NCI-H510A (cell line): Measurements from ENCODE around the gene AIG1.
A peak's percentile ranks its signal among the peaks of the same experiment; 100 is the strongest.
"Not testable (repeated sequence)": the region's sequence is repeated elsewhere in the genome, so short reads cannot be mapped to it uniquely, and the experiment has no call there.

ENCODE experiments used
- DNase-seq: peaks from one replicate; lab custom pipeline; 2025; lab: John Stamatoyannopoulos, UW

AIG1 gene, protein sequence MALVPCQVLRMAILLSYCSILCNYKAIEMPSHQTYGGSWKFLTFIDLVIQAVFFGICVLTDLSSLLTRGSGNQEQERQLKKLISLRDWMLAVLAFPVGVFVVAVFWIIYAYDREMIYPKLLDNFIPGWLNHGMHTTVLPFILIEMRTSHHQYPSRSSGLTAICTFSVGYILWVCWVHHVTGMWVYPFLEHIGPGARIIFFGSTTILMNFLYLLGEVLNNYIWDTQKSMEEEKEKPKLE

DNA sequence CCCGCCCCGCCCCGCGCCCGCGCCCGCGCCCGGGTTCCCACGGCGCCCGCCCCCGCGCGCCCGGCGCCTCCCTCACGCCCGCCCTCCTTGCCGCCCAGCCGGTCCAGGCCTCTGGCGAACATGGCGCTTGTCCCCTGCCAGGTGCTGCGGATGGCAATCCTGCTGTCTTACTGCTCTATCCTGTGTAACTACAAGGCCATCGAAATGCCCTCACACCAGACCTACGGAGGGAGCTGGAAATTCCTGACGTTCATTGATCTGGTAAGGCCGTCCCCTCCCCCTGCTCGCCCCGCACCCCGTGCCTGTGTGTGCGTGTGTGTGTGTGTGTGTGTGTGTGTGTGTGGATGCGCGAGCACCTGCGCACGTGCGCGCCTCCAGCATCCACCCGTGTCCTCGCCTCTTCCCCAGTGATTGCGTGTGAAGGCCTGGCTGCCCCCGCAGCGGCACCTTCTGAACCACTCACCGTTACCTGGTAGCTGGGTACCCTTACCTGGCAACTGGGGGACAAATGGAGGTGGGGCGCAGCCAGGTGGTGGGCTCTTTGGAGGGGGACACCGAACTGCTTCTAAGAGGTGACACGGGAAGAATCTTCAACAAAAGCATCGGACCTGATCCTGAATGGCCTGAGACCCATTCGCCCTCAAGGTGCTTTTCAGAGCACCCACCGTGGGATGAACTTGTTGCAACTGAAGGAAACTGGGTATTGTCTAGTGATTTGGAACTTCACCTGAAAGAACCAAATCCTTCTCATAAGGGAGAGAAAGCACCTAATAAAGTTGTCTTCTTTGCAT is at the start of gene AIG1:
Gene AIG1, plus strand, starts transcription at position 84 of the 791 bp plus-strand sequence. Its CDS starts 37 bp downstream, at position 121.
- DNase-seq, result no peak

- no peak for DNase-seq
Observed at GRCh38 chr6:143014764-143015163, 45.9 kb upstream of the AIG1 start.

DNA sequence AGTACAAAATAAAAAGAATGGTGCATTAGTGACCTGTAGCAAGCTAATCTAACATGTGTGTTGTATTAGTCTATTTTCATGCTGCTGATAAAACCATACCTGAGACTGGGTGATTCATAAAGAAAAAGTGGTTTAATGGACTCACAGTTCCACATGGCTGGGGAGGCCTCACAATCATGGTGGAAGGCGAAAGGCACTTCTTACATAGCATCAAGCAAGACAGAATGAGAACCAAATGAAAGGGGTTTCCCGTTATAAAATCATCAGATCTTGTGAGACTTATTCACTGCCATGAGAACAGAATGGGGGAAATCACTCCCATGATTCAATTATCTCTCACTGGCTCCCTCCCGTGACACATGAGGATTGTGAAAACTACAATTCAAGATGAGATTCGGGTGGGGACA is 45.4 kb upstream of the AIG1 start:
- no peak for DNase-seq

- DNase-seq, result no peak
Observed at GRCh38 chr6:143018955-143019354, 41.7 kb upstream of the AIG1 start.

- not testable (repeated sequence) for DNase-seq
Observed at GRCh38 chr6:143020862-143021261, 39.8 kb upstream of the AIG1 start.

DNA sequence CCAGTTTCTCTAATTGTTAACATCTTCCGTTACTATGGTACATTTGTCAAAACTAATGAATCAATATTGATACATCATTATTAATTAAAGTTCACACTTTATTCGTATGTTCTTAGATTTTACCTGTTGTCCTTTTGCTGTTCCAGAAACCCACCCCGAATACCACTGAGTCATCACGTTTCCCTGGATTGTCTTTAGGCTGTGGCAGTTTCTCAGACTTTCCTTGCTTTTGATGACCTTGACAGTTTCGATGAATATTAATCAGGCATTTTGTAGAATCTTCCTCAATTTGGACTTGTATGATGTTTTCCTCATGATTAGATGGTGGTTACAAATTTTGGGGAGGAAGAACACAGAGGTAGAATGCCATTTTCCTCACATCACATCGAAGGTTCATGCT is 39.1 kb upstream of the AIG1 start:
- DNase-seq, result no peak

DNA sequence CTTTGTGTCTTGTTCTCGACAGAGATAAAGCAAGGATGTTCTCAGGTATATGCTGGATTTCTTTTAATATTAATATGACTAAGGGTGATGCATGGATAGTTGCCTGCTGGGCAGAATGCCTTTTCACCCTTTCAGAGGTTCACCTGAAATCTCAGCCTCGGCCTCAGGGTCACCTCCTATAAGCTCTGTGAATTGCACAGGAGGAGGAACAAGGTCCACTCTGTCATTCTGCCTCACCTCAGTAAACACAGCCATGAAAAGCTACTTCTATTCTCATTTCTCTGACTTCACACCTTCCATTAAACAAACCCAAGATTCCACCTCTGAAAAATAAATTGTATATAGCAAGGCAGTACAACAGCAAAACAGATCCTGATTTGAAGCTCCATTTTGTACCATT is 38.1 kb upstream of the AIG1 start:
- DNase-seq, result no peak

DNA sequence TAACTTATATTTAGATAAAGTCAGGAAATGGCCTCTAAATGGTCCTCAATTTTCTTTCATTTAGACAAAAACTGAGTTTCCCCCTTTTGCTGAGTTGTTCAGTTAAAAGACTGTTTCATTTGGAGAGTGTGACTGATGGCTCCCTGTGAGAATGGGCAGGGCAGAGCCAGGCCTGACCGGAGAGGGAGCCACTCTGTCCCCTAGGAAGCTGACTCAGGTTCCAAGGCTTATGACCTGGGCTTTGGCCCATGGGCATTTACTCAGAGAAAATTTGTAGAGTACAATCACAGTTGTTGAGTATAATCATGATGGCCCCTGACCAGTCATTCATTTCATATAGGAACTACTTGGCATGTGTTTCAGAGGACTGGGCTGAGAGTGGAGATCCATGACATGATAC is 37.0 kb upstream of the AIG1 start:
- DNase-seq, result no peak

- DNase-seq, result no peak
Observed at GRCh38 chr6:143024977-143025376, 35.7 kb upstream of the AIG1 start.

GRCh38 chr6:143026696-143027449 is 33.8 kb upstream of the AIG1 start:
- DNase-seq, result no peak

DNA sequence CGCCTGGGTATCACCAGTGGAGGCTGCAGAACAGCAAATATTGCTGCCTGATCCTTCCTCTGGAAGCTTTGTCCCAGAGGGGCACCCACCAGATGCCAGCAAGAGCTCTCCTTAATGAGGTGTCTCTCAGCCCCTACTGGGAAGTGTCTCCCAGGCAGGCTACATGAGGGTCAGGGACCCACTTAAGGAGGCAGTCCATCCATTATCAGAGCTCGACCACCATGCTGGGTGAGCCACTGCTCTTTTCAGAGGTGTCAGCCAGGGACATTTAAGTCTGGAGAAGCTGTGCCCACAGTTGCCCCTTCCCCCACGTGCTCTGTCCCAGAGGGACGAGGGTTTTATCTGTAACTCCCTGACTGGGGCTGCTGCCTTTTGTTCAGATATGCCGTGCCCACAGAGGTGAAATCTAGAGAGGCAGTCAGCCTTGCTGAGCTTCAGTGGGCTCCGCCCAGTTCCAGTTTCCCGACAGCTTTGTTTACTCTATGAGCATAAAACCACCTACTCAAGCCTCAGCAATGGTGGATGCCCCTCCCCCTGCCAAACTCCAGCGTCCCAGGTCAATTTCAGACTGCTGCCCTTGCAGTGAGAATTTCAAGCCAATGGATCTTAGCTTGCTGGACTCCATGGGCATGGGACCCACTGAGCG is 25.9 kb upstream of the AIG1 start:
- peak; percentile 15 for DNase-seq

DNA sequence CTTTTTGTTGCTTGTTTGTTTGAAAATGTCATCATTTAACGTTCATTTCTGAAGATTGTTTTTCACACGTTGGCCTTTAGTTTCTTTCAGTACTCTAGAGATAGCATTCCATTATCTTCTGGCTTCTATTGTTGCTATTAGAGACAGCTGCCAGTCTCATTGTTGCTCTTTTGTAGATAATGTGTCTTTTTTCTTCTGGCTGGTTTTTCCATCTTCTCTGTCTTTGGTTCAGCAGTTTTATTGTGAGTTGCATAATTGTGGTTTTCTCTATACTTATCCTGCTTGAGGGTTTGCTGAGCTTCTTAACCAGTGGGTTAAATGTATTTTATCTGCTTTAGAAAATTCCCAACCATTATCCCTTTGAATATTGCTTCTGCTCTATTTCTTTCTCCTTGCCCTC is 23.2 kb upstream of the AIG1 start:
- no peak for DNase-seq

GRCh38 chr6:143038833-143039232 is 21.9 kb upstream of the AIG1 start:
- DNase-seq, result no peak

DNA sequence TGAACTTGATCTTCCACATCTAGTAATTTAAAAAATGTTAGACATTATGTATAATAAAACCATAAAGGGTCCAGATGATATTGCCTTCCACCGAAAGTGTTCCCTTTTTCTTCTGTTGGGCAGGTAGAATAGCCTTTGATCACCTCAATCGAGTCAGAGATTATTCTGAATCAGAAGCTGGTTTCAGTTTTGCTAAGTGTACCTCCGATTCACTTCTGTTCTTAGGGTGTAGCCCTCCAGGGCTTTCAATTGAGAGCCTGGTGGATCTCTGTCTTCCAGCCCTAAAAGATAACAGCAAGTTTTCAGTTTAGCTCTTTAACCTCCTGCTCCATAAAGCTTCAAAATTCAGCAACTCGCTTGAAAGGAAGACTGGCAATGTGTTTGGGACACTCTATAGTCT is 21.1 kb upstream of the AIG1 start:
- no peak for DNase-seq

- DNase-seq, result no peak
Observed at GRCh38 chr6:143040018-143040417, 20.7 kb upstream of the AIG1 start.

DNA sequence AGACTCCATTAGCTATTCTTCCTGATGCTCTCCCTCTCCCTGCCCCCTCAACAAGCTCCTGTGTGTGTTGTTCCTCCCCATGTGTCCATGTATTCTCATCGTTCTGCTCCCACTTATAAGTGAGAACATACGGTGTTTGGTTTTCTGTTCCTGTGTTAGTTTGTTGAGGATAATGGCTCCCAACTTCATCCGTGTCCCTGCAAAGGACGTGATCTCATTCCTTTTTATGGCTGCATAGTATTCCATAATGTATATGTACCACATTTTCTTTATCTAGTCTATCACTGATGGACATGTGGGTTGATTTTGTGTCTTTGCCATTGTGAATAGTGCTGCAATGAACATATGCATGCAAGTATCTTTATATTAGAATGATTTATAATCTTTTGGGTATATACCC is 16.3 kb upstream of the AIG1 start:
- DNase-seq, result not testable (repeated sequence)

GRCh38 chr6:143049611-143050010 is 11.1 kb upstream of the AIG1 start:
- DNase-seq, result no peak

DNA sequence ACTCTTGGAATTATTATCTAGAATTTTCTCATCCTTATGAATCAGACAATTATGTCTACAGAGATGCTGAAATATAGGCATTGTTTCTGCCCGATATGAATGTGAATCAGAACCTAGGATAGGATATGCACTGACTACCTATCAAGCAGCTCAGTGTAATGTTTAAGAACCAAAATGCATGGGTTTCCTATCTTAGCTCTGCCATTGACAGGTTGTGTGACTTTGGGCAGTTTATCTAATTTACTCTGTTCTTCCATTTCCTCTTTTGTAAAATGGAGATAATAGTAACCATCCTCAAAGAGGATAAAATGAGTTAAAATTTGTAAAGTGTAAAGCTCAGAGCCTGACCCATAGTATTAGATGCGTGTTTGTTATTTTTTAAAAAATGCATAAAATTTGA is 10.2 kb upstream of the AIG1 start:
- no peak for DNase-seq

DNA sequence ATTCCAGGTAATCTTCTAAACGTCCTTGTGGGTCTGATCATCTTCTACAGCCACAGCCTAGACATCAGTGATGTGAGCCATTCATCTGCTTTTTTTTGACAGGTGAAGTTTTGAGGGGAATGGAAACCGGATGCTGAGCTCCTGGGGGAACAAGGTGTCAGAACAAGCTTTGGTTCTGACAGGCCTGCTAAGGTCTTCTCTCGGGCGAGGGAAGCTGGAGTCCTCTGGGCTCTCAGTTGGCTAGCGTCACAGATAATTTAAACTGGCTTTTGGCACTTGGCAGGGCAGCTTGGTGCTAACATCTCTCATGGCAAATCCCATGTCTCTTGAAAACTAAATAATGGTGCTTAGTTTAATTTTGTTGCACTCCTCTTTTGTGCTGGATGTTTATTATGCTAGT is 8.4 kb upstream of the AIG1 start:
- no peak for DNase-seq

DNA sequence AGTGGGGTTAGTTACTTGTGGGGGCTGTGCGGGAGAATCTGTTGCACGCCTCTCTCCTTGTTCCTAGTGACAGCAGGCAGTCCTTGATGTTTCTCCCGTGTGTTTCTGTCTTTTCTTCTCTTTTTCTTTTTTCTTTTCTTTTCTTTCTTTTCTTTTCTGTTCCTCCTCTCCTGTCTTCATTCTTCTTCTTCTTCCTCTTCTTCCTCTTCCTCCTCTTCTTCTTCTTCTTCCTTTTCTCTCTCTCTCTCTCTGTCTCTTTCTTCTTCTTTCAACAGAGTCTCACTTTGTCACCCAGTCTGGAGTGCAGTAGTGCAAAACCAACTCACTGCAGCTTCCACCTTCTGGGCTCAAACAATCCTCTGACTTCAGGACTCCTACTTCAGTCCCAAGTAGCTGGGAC is 6.8 kb upstream of the AIG1 start:
- DNase-seq, result no peak

GRCh38 chr6:143054329-143054728 is 6.4 kb upstream of the AIG1 start:
- DNase-seq, result no peak

- no peak for DNase-seq
Observed at GRCh38 chr6:143055213-143055612, 5.5 kb upstream of the AIG1 start.

GRCh38 chr6:143055891-143056290 is 4.8 kb upstream of the AIG1 start:
- no peak for DNase-seq
